ENCODE results near the gene ITGA1.
"Not testable (repeated sequence)": the region's sequence is repeated elsewhere in the genome, so short reads cannot be mapped to it uniquely, and the experiment has no call there.

ITGA1 gene

DNA sequence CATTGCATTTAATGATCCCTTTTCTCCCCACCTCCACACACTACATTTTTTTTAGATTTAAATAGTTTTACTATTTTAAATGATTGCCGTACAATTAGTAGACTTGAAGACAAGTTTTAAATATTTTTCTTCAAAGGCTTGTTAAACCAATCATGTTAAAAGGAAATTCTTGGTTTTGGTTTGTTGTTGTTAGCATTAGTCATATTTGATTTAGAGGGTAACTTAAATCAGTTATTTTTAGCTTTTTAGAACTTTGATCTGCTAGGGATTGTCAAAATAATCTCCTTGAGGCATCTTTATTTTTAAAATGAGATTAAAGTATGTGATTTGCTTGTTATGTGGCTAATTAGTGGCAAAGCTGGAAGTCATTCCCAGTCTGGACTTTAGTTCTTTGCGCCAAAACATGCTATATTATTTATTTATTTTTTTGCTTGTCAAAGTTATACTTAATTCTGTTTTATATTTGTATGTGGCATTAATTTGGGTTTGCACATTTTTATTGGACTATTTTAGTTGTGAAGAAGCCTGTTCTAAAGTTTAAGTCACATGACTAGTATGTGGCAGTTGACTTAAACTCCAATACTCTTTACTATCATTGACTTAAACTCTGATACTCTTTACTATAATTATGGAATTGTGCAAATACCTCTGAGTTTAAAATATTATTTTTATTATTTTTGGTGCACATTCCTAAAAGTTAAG lies 14.7 kb downstream of the ITGA1 start:
- no peak for DNase-seq

DNA sequence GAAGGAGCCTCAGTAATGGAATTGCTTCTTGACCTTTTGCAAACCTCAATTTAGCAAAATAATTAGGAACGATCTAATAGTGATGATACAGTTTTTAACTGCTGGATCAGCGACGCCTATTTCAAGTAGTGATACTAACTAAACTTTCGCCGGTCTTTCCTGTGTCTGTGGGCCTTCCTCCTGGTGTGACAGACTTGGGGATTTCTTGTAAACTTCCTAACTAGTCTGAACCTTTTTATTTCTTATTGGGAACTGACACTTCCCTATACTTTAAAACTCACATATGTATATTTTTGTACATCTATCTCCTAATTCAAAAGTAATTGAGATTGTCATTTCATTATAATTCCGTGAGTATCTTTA lies 15.2 kb downstream of the ITGA1 start:
- DNase-seq, result no peak

DNA sequence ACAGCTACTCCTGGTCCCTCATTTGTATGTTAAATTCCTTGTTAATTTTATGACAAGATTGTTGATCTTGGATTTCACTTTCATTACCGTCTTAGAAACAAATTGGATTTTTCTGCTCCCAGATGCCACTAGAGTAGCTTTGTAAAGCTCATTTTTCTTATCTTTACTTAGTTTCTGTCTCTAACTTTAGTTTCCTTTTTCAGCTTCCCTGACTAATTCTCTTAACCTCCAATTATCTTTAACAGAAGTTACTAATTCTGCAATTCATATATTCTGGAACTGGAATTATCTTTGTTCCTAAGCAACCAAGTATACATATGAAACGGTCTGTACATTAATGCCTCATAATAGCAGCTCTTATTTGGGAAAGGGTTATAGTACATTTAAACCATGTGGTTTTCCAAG lies 16.7 kb downstream of the ITGA1 start:
- no peak for DNase-seq

DNA sequence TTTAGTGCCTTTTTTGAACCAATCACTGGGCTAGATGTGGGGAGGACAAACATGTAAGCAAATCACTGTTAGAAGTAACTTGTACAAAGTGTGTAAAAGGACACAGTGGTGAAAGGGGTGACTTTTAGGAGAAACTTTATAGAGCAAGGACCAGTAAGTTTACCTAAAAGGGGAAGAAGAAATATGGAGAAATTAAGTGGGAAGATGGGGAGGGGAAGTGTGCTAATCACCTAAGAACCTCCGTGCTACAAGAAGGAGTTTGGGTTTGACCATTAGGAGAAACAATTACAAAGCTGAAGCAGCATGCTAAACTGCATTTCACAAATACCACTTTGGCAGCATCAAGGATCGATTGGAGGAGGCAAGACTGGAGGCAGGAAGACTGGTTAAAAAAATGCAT lies 17.3 kb downstream of the ITGA1 start:
- DNase-seq, result no peak

DNA sequence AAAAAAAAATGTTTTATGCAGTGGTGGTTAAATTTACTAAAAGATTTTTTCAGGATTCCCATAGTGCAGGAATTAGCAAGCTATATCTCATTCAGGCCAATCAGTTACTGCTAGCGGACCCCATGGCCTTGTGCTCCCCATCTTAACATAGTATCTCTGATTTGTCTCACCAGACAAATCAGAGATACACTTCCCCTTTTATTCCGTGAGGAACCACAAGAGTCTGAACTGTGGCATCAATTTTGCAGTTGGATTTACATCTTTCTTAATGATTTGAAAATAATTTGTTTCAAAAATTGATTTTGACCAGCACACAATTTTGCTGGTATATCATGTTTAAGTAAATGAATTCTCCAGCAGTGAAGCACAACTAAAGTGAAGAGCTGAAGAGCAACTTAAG lies 17.9 kb downstream of the ITGA1 start:
- no peak for DNase-seq

DNA sequence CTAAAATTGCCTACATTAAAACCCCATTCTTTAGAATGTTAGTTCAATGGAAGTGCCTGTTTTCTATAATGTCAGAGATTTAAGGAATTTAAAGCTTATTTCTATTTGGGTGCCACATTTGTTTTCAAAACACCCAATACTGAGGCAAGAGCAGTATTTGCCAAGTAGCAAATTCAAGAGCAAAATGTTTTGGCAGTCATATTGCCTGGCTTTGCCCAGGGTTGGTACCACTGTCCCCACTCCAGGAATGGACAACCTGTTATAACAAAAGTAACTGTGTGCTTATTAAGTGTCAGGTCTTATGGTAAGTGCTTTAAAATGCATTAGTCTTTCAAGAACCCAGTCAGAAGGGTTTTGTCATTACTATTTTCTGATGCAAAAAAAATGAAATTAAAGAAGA lies 19.3 kb downstream of the ITGA1 start:
- no peak for DNase-seq

DNA sequence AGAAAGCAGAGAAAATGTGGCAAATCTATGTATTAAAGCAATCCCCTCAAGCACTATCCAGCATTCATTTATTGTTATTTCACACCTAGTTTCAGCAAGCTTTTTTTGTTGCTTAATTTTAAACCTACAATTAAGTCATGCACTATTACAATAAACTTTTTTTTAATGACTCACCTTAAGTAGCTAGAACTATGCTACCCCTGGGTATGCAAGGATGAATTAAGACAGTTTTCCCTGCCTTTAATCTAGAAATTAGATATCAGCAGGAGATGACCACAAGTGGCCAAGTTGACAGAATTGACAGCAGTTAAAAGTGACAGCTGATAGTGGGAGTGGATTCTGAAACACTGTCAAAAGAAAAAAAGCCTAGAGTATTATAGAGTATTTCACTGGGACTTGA lies 20.0 kb downstream of the ITGA1 start:
- DNase-seq, result no peak

DNA sequence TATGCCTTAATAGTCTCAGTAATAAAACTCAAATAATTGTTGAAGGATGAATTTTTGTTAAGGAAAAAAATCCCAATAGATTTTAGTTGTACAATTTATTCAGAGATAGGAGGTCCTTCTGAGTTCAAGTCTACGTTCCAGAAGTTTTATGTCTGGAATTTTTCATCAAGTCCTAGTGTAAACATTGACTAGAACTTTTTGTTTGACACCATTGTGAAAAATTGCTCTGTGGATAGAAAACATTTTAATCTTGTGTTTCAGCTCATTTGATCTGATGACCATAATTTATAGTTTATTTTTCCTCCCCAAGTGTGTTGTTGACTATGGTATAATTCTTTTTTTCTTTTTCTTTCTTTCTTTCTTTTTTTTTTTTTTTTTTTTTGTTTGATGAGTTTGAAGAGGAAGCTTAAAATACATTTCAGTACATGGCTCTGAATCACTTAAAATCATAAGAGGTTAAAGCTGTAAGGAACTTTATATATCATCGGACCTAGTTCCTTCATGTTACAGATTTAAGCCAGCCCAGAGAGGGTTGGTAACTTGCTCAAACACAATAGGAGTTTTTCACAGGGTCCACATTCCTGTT lies 20.7 kb downstream of the ITGA1 start:
- DNase-seq, result no peak

DNA sequence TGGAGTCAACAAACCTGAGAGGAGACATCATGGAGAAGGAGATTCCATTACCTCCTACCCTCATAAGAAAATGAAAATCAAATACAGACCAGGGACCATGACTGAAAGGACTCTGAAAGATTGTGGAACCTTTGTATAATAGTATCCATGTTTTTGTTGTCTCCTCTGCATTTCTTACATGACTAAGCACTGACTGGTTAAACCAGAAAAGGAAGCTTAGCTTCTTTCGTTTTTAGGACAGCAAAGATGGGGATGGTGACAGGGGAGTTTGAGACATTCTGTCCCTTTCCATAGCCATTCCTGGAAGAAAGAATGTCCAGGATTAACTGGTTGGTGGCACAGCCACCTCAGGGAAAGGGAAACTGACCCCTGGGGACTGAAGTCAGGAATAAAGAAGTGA lies 22.2 kb downstream of the ITGA1 start:
- no peak for DNase-seq

DNA sequence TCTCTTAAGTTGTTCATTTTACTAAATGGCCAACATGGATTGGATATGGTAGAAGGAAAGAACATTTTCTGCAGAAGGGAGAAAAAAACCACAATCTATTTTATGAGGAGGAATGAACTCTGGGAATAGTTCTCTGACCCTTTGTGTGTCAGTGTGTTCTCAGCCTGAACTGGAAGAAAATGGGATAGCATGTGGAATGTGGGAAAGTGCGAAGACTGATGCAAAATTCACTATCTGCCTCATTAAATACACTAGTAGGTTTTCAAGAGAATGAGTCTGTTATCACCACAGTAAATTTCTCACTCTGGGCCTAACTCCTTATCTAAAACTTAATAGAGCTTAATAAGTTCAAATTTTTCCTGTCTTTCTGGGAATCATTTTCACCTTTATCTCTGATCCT lies 22.7 kb downstream of the ITGA1 start:
- no peak for DNase-seq

DNA sequence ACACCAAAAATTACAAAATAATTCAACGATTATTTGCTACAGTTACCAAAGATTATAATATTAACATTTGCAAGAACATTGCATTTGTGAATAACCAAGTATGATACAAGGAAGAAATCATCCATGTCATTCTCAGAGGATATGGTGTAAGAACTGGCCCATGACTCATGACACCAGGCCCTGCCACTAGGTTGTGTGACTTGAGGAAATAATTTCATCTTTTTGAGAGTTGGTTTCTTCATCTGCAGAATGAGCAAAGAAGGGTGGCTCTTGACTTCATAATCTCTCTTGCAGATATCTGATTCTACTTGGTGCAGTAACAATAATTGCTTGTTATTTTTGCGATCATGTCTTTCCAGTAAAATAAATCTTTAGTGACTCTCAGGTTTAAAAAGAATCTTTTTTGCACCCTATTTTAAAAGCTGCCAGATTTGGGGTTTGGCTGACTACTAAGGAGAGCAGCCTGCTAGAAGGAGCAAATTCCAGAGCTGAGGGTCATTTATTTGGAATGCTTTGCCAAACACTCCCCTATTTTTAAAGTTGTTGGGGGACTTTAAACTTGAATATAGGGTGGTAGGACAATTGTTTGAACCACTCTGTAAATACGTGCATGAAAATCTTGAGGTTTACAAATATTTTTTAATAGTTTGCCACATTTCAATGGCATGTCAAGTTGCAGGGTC lies 23.5 kb downstream of the ITGA1 start:
- no peak for DNase-seq

DNA sequence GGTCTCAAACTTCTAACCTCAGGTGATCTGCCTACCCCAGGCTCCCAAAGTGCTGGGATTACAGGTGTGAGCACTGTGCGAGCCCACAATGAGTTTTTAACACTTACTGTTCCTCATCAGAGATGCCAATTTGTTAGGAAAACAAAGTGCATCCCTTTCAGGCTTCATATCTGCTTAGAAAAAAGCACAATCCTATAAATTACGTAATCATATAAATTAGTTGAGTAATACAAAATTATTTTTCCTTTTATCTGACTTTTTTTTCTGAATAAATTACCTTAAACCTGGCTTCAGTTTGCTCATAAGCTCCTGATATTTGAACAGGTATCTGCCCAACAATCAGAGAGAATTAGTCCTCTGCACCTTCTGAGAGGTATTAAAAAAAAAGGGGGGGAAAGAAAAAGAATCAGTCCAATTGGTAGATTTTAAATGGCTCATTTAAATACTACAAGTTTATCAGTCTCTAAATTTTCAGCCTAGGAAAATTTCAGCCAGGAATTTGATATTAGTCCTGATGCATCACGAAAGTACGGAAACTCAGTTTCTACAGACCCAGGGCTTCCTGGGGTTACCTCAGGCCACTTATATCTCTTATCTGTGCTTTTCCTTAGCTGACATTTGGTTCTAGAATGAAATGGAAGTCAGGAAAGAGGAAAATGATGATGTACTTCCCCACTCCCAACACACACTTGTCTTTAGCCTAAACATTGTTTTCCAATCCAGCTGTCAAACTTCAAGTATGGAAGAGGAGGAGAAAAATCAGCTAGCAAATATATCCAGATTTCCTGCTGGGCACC lies 26.8 kb downstream of the ITGA1 start:
- DNase-seq, result no peak

DNA sequence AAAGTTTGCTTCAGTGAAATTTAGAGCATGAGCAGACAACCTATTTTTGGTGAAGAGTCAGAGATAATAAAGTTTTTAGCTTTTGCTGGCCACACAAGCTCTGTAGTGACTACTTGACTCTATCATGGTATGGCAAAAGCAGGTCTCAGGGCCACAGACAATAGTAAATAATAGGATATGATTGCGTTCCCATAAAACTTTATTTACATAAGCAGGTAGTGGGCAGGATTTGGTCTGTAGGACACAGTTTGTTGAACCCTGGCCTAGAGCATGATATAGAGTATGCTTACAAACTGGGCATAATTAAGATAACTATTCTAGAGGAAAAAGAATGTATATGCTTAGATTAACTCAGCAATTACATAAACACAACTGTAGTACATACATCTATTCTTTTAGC lies 30.1 kb downstream of the ITGA1 start:
- no peak for DNase-seq

DNA sequence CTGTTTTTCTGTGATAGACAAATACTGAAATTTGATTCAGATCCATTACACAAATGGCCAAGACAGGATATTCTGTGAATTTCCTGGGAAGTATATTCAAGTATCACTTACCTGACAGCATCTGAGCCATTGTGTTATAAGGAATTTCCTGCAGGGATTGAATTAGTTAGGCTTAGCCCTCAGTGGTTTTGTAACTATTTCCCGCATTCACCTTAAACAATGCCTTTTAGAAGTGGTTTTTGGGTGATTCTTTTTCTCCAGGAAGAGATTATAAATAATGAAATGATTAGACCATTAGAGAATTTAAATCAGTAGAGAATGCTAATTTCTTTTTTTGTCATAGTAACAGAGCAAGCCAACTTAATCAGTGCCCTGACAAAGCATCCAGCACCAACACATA lies 30.6 kb downstream of the ITGA1 start:
- DNase-seq, result no peak

DNA sequence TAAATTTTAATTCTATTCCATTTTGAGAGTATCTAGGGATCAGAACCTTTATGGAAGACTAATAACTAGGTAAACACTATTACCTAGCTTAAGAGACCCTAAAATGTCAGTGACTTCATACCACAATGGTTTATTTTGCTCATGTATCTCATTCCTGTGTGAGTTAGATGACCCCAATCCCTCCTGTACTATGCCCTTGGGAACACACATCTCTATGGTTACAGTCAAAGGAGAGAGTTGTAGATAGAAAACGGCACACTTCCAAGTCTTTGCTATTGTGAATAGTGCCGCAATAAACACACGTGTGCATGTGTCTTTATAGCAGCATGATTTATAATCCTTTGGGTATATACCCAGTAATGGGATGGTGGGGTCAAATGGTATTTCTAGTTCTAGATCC lies 31.1 kb downstream of the ITGA1 start:
- DNase-seq, result not testable (repeated sequence)

DNA sequence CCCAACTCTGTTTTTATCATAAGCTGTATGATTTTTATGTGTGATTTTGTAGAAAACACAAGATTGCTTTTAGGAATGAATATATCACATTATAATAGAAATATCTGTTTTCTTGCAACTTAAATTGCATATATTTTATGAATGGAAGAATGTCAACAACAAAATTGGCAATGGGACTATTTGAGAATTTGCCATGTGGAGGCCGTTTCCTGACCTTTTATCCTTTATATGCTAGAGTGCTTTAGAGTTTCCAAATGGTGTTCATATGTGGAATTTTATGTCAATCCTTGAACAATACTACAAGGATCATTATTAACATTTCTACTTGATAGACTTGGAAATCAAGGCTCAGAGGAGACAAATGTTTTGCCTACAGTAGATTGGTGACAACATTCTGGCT lies 34.2 kb downstream of the ITGA1 start:
- no peak for DNase-seq

DNA sequence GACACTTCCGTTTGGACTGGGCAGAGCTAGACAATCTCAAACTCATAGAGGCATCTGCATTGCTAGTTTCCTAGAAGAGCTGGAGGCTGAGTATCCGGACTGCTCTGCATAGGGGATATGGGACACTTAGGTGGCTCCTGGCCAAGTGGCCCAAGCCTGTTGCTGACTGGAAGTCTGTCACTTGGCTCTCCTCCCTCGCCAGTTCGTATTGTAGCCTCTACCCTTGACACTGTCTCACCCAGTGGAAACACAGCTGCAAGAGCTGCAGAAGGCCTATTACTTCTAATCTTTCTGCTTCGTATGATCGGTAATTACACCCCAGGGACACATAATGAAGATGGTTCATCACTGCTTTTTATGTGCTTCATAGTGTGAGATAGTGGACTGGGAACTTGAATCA lies 34.7 kb downstream of the ITGA1 start:
- DNase-seq, result no peak

DNA sequence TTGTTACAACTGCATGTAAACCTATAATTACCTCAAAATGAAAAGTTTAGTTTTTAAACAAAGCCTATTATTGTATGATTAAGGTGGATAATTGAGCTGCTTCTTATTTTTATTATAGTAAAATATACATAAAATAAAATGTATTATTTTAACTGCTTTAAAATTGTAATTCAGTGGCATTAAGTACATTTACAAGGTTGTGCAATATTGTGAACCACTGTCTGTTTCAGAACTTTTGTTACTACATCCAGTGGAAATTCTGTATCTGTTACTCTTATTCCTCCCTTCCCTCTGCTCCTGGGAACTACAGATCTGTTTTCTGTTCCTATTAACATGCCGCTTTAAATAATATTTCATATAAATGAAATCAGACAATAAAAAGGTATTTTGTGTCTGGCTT lies 37.1 kb downstream of the ITGA1 start:
- DNase-seq, result no peak

DNA sequence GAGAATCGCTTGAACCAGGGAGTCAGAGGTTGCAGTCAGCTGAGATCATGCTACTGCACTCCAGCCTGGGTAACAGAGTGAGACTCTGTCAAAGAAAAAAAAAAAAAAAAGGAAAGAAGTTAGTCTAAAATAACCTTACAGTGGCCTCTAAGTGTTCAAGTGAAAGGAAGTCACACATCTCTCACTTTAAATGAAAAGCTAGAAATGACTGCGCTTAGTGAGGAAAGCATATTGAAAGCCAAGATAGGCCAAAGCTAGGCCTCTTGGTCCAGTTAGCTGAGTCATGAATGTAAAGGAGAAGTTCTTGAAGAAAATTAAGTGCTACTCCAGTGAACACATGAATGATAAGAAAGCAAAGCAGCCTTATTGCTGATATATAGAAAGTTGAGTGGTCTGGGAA lies 38.1 kb downstream of the ITGA1 start:
- DNase-seq, result no peak

DNA sequence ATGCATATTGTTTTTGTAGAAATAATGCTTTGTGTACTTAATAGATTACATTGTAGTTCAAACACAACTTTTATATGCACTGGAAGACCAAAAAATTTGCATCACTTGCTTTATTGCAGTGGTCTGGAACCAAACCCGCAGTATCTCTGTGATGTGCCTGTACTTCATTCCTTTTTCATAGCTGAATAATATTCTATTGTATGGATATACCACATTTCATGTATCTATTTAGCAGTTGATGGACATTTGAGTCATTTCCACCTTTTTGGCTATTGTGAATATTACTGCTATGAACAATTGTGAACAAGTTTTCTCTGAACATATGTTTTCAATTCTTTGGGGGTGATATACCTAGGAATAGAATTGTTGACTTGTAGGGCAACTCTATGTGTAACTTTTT lies 40.1 kb downstream of the ITGA1 start:
- DNase-seq, result no peak

DNA sequence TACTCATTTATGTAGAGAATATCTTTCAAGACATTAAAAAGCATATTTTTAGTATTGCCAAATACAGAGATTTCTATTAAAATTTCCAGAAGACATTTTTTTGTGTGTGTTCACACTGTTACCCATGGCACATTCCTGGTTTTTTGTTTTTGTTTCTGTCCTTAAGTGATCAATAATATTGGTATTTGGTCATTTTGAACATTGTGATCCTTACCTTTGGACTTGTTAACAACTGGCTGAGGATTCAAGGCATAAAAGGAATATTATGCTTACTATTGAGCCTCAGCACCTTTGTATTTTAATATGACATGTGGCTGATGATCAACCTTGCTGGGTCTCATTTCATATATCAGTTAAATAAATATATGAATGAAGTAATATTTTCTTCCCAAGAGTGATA lies 41.9 kb downstream of the ITGA1 start:
- DNase-seq, result no peak

DNA sequence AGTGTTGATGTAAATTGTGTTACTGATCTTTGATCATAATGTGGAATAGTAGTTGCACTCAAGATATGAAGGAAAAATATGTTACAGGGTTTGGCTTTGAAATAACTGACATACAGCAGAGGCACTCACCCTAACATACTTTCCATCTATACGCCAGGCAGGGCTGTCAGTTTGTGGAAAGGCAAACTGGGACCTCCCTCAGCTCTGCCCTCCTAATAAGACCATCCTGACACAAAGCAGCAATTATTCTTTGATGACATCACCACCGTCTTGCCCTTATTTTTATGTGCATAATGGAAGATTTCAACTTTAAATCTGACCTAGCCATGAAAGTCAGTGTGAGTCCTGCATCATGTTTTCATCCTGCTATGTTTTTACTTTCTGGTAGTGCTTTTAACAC lies 42.9 kb downstream of the ITGA1 start:
- DNase-seq, result no peak

DNA sequence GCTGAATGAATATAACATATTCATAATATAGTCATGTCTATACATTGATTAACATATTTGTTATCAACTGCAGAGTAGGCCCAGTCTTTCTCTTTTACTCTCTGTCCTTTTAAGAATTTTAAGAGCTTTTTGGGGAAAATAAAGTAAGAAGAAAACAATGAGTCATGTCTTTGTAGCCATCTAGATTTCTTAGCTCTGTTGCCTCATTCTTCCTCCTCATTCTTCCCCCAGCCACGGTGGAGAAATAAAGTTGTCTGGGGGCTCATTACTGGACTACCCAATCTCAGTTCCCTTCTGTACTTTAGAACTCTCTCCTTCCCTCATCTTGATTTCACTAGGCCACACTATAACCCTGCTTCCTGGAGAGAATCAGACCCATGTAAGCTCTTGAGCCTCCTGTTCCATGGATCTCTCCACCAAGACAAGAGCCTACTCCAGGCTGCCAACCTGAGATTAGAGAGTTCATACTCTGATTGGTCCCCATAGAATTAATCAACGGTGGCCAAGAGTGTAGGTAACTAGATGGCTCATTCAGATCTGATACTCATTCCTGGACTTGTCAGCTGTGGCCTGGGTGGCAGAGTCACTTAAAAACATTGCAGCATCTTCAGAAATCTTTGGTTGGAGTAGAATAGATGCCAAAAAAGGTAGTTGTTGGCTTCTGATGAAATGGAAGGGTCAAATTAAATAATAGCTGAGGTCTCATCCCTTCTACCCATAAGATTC lies 44.2 kb downstream of the ITGA1 start:
- no peak for DNase-seq

All from eye (tissue), 1 donor.